PC-9 (cell line): ENCODE data around the gene DNAH6. TPM values are rescaled to one million over a fixed set of nuclear protein-coding genes. Genes with fewer than 3 reads are reported as not detected.

ENCODE experiments used
- BruUV-seq: library from RNA; stranded (reverse); fragments of 400-500 nt; replicated peaks from 2 replicates; lab custom pipeline; 2021; lab: Mats Ljungman, UMichigan
- CTCF ChIA-PET: fragments of 300-600 bp; sonication (Branson Sonifier 250); formaldehyde crosslinking; loops from one replicate; lab custom pipeline; 2022; ENCODE audit warnings: antibody characterized with exemption; lab: Charles Lee
- POLR2A ChIA-PET: fragments of 300-600 bp; sonication (Branson Sonifier 250); formaldehyde crosslinking; loops from one replicate; lab custom pipeline; 2022; ENCODE audit warnings: antibody characterized with exemption; ENCODE audit not compliant: unreplicated experiment; lab: Charles Lee
- DNase-seq, 2 experiments: peaks; one replicate each; pipeline versions ENCODE4 v3.0.0 to v3.0.0-alpha.2; 2015 to 2022; ENCODE audit warnings: mixed read lengths in 1 of 2
- H2AFZ ChIP-seq: fragments of 200-600 bp; sonication (generic); 2 replicates; pipeline ENCODE4 v1.8.1; 2017; ENCODE audit warnings: antibody characterized with exemption
- H3F3A ChIP-seq: fragments of 200-600 bp; sonication (generic); 2 replicates; pipeline ENCODE4 v1.8.1; 2017; ENCODE audit warnings: antibody characterized with exemption, mild to moderate bottlenecking, low read depth; ENCODE audit not compliant: insufficient read depth
- H3K27ac ChIP-seq: fragments of 200-600 bp; sonication (generic); 2 replicates; pipeline ENCODE4 v1.6.1; 2016; ENCODE audit warnings: mixed run types
- H3K27me3 ChIP-seq: fragments of 200-600 bp; sonication (generic); 2 replicates; pipeline ENCODE4 v1.6.1; 2016; ENCODE audit warnings: low read depth, mixed run types; ENCODE audit not compliant: insufficient read depth
- H3K36me3 ChIP-seq: fragments of 200-600 bp; sonication (generic); 2 replicates; pipeline ENCODE4 v1.6.1; 2016; ENCODE audit warnings: low read depth, mixed run types
- H3K4me1 ChIP-seq: fragments of 200-600 bp; sonication (generic); replicated peaks from 2 replicates; pipeline ENCODE4 v1.6.1; 2016; ENCODE audit warnings: mixed run types; ENCODE audit not compliant: insufficient read depth
- H3K4me2 ChIP-seq: fragments of 200-600 bp; sonication (generic); 2 replicates; pipeline ENCODE4 v1.6.1; 2017; ENCODE audit warnings: mixed run types
- H3K4me3 ChIP-seq: fragments of 200-600 bp; sonication (generic); 2 replicates; pipeline ENCODE4 v1.6.1; 2016; ENCODE audit warnings: mixed run types
- H3K79me2 ChIP-seq: fragments of 200-600 bp; sonication (generic); 2 replicates; pipeline ENCODE4 v1.6.1; 2017; ENCODE audit warnings: low read depth, mixed run types
- H3K9me2 ChIP-seq: fragments of 200-600 bp; sonication (generic); 2 replicates; pipeline ENCODE4 v1.8.1; 2017; ENCODE audit warnings: mild to moderate bottlenecking; ENCODE audit not compliant: insufficient read depth
- H3K9me3 ChIP-seq: fragments of 200-600 bp; sonication (generic); 2 replicates; pipeline ENCODE4 v1.8.1; 2016; ENCODE audit warnings: low read depth; ENCODE audit not compliant: insufficient read depth
- H4K20me1 ChIP-seq: fragments of 200-600 bp; sonication (generic); 2 replicates; pipeline ENCODE4 v1.8.1; 2017; ENCODE audit not compliant: insufficient read depth
- CTCF ChIP-seq: fragments of 200-600 bp; sonication (generic); conservative IDR thresholded peaks from 2 replicates; pipeline ENCODE4 v1.6.1; 2017; ENCODE audit warnings: mixed run types, antibody characterized with exemption, mild to moderate bottlenecking, moderate library complexity
- EZH2 ChIP-seq: fragments of 200-600 bp; sonication (generic); IDR thresholded peaks from 2 replicates; pipeline ENCODE4 v1.8.0; 2017; ENCODE audit warnings: antibody characterized with exemption, low read depth
- intact Hi-C: fragments of 100-400 bp; cut with micrococcal nuclease; formaldehyde crosslinking; loops from one replicate; pipeline ENCODE4 v1.10.0; 2022; ENCODE audit not compliant: unreplicated experiment
- total RNA-seq: library from RNA; stranded (reverse); gene quantifications from 2 replicates; pipeline ENCODE4 v1.2.3, GENCODE V29; 2021

DNAH6 gene
- total RNA-seq, 1 experiment from 2014 or later, result not detected

GRCh38 chr2:84782717-84783442 lies 266.6 kb downstream of the DNAH6 start:
- H3K4me1 ChIP-seq, result no peaks in the 10 kb centered on the region
- no peak overlapping the region for H2AFZ ChIP-seq
- H3K27me3 ChIP-seq, result peaks cover 17% of the 10 kb centered on the region; the same call in 1 of the 2 replicates
- H3K27ac ChIP-seq, result no peak overlapping the region
- no peaks in the 10 kb centered on the region for H4K20me1 ChIP-seq
- CTCF ChIA-PET, result no interaction called here
- POLR2A ChIA-PET, result no interaction called here
- intact Hi-C loops, result no loop called here
- TF ChIP-seq EZH2 (no peak), CTCF (no peak)
- no peak overlapping the region for H3K4me2 ChIP-seq
- H3F3A ChIP-seq, result no peaks in the 10 kb centered on the region
- no peak for DNase-seq
- no peaks in the 10 kb centered on the region for H3K9me2 ChIP-seq
- H3K4me3 ChIP-seq, result no peak overlapping the region
- H3K9me3 ChIP-seq, result no peaks in the 10 kb centered on the region
- H3K79me2 ChIP-seq, result no peaks in the 10 kb centered on the region
- no peaks in the 10 kb centered on the region for H3K36me3 ChIP-seq
- no TSS peak for BruUV-seq

GRCh38 chr2:84785950-84786349 lies 269.7 kb downstream of the DNAH6 start:
- intact Hi-C loops, result no loop called here

GRCh38 chr2:84786601-84787000 lies 270.3 kb downstream of the DNAH6 start:
- DNase-seq, result no peak
- no peak overlapping the region for H2AFZ ChIP-seq
- H3K36me3 ChIP-seq, result no peaks in the 10 kb centered on the region
- H3K9me3 ChIP-seq, result no peaks in the 10 kb centered on the region
- TF ChIP-seq CTCF (no peak), EZH2 (no peak)
- ChIA-PET POLR2A (no interaction called here), CTCF (no interaction called here)
- no peaks in the 10 kb centered on the region for H3K79me2 ChIP-seq
- H3F3A ChIP-seq, result no peaks in the 10 kb centered on the region
- H4K20me1 ChIP-seq, result no peaks in the 10 kb centered on the region
- no peak overlapping the region for H3K4me3 ChIP-seq
- no peaks in the 10 kb centered on the region for H3K9me2 ChIP-seq
- no peaks in the 10 kb centered on the region for H3K4me1 ChIP-seq
- no peak overlapping the region for H3K27ac ChIP-seq
- no TSS peak for BruUV-seq
- intact Hi-C loops, result no loop called here
- no peaks in the 10 kb centered on the region for H3K27me3 ChIP-seq
- H3K4me2 ChIP-seq, result no peak overlapping the region

More at GRCh38 chr2:84785950-84786349, 269.7 kb downstream of the DNAH6 start:
- TF ChIP-seq EZH2 (no peak), CTCF (no peak)
- CTCF ChIA-PET, result no interaction called here
- H3K9me2 ChIP-seq, result no peaks in the 10 kb centered on the region
- no peak overlapping the region for H2AFZ ChIP-seq
- H3K4me1 ChIP-seq, result no peaks in the 10 kb centered on the region
- no peaks in the 10 kb centered on the region for H3F3A ChIP-seq
- no peak overlapping the region for H3K27ac ChIP-seq
- no peaks in the 10 kb centered on the region for H3K36me3 ChIP-seq
- no peaks in the 10 kb centered on the region for H4K20me1 ChIP-seq
- no peak overlapping the region for H3K4me3 ChIP-seq
- H3K4me2 ChIP-seq, result no peak overlapping the region
- no peak for DNase-seq
- no peaks in the 10 kb centered on the region for H3K79me2 ChIP-seq
- H3K9me3 ChIP-seq, result no peaks in the 10 kb centered on the region
- H3K27me3 ChIP-seq, result no peaks in the 10 kb centered on the region
- POLR2A ChIA-PET, result no interaction called here
- BruUV-seq, result no TSS peak
